ENCODE data around the gene TMEM35B. TPM values are rescaled to one million over a fixed set of nuclear protein-coding genes. Genes with fewer than 3 reads are reported as not detected.
"Not testable (repeated sequence)": the region's sequence is repeated elsewhere in the genome, so short reads cannot be mapped to it uniquely, and the experiment has no call there.

TMEM35B gene
- total and polyA plus RNA-seq, 8 donors: 2.0 to 131 (median 16.4) TPM

DNA sequence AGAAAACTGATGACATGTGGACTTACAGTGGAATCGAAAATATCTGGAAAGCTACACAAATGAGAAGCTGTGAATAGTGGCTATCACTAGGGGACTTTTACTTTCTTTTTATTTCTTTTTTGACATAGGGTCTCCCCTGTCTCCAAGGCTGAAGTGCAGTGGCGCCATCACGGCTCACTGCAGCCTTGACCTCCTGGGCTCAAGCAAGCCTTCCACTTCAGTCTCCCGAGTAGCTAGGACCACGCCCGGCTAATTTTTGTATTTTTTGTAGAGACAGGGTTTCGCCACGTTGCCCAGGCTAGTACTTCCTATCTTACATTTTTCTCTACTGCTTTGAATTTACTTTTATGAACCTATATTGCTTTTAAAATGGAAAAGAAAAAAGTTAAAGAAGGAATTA lies 10.5 kb downstream of the TMEM35B start:
- no peak overlapping the region for H3K27ac ChIP-seq
- intact Hi-C loops (cut with DNase I; ENCODE audit: low total_unique reads): no loop called here
- H3K4me3 ChIP-seq: no peak overlapping the region
- no peaks in the 10 kb centered on the region for H3K27me3 ChIP-seq
- TF ChIP-seq POLR2AphosphoS5 (IDR thresholded peaks at IDR 0.05) (no peak), EP300 (IDR thresholded peaks at IDR 0.05) (no peak), POLR2A (IDR thresholded peaks at IDR 0.05) (no peak)
- H3K4me1 ChIP-seq: peaks cover 0 to 4% (median 0%) of the 10 kb centered on the region in 4 donors
- 69 to 79% (median 74%) methylated on average over 8 of the region's 8 CpGs for WGBS, 5 donors
- no peak for DNase-seq
- no peaks in the 10 kb centered on the region for H3K9me3 ChIP-seq
- H3K36me3 ChIP-seq: peaks cover 0 to 22% (median 12%) of the 10 kb centered on the region in 4 donors

DNA sequence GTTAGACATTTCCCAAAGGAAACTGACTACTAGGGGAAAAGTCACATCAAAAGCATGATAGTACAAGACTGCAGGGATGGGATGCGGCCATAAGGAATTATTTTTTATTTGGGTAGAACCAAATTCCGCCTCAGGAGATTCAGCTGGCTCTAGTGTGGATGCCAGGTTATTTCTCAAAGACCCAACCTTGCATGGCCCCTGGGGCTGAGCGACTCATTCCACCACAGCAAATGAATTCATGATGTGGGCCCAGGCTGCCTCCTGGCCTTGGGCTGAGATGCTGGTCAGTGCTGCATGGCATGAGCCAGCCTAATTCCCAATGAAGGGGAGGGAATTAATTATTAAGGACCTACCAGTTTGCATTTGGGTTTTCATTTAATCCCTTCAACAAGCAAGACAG lies 11.8 kb downstream of the TMEM35B start:
- intact Hi-C loops (cut with DNase I; ENCODE audit: low total_unique reads): no loop called here
- no peaks in the 10 kb centered on the region for H3K27me3 ChIP-seq
- H3K4me1 ChIP-seq: peaks cover 0 to 4% (median 0%) of the 10 kb centered on the region in 4 donors
- TF ChIP-seq EP300 (IDR thresholded peaks at IDR 0.05) (no peak), POLR2AphosphoS5 (IDR thresholded peaks at IDR 0.05) (no peak), POLR2A (IDR thresholded peaks at IDR 0.05) (no peak)
- TF ChIP-seq, protein P1, sequence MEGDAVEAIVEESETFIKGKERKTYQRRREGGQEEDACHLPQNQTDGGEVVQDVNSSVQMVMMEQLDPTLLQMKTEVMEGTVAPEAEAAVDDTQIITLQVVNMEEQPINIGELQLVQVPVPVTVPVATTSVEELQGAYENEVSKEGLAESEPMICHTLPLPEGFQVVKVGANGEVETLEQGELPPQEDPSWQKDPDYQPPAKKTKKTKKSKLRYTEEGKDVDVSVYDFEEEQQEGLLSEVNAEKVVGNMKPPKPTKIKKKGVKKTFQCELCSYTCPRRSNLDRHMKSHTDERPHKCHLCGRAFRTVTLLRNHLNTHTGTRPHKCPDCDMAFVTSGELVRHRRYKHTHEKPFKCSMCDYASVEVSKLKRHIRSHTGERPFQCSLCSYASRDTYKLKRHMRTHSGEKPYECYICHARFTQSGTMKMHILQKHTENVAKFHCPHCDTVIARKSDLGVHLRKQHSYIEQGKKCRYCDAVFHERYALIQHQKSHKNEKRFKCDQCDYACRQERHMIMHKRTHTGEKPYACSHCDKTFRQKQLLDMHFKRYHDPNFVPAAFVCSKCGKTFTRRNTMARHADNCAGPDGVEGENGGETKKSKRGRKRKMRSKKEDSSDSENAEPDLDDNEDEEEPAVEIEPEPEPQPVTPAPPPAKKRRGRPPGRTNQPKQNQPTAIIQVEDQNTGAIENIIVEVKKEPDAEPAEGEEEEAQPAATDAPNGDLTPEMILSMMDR (IDR thresholded peaks at IDR 0.05): no peak
- peaks cover 0 to 14% (median 12%) of the 10 kb centered on the region in 4 donors for H3K36me3 ChIP-seq
- no peak overlapping the region for H3K4me3 ChIP-seq
- no peak for DNase-seq
- H3K9me3 ChIP-seq: peaks cover 0 to 7% (median 0%) of the 10 kb centered on the region in 4 donors
- WGBS, 5 donors: 91 to 96% (median 93%) methylated on average over 3 of the region's 3 CpGs
- H3K27ac ChIP-seq: no peak overlapping the region

DNA sequence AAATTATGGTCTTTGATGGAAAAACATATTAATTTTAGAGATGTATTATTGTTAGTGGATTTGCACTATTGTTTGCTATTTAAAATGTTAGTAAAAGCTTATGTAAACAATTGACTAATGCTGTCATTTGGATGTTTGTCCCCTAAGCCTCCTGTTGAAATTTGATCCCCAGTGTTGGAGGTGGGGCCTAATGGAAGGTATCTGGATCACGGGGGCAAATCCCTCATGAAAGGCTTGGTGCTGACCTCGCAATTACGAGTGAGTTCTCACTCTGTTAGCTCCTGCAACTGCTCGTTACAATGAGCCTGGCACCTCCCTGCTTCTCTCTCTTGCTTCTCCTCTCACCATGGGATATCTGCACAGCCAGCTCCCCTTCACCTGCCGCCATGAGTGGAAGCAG lies 14.3 kb downstream of the TMEM35B start:
- no peak for DNase-seq
- no peak overlapping the region for H3K27ac ChIP-seq
- no peak overlapping the region for H3K4me3 ChIP-seq
- no peaks in the 10 kb centered on the region for H3K36me3 ChIP-seq
- 18 to 42% (median 29%) methylated on average over 5 of the region's 5 CpGs for WGBS, 5 donors
- TF ChIP-seq, protein P1 (IDR thresholded peaks at IDR 0.05): no peak
- TF ChIP-seq EP300 (IDR thresholded peaks at IDR 0.05) (no peak), POLR2AphosphoS5 (IDR thresholded peaks at IDR 0.05) (no peak), POLR2A (IDR thresholded peaks at IDR 0.05) (no peak)
- peaks cover 0 to 7% (median 0%) of the 10 kb centered on the region in 4 donors for H3K9me3 ChIP-seq
- H3K4me1 ChIP-seq: no peaks in the 10 kb centered on the region
- intact Hi-C loops (cut with DNase I; ENCODE audit: low total_unique reads): no loop called here
- no peaks in the 10 kb centered on the region for H3K27me3 ChIP-seq

DNA sequence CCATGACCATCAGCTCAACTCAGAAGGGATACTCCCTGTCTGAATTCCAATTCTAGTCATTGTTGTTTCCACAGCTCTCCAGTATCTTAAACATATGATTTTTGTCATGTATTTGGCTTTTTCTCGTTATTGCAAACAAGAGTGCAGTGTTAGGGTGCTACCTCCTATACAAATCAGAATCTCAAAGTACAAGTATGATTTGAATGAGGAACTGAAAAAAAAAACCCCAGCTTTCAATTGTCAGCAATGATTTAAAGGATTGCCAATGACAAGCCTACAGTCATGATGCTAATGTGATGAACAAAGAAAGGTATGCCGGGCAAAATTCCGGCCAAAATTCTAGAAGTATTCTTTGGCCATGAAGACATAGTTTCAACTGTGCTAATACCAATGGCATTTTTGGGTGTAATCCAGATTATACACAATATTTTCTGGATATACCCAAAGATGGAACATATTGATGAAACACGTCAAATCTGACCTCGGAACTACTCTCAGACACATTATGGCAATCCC lies 14.9 kb downstream of the TMEM35B start:
- Histone ChIP-seq H3K4me3 (no peak overlapping the region), H3K36me3 (no peaks in the 10 kb centered on the region), H3K4me1 (no peaks in the 10 kb centered on the region), H3K9me3 (peaks cover 0 to 7% (median 0%) of the 10 kb centered on the region in 4 donors), H3K27me3 (no peaks in the 10 kb centered on the region), H3K27ac (no peak overlapping the region)
- intact Hi-C loops (cut with DNase I; ENCODE audit: low total_unique reads): no loop called here
- TF ChIP-seq, protein P1 (IDR thresholded peaks at IDR 0.05): no peak
- no peak for TF ChIP-seq POLR2A (IDR thresholded peaks at IDR 0.05)
- no peak for TF ChIP-seq POLR2AphosphoS5 (IDR thresholded peaks at IDR 0.05)
- TF ChIP-seq EP300 (IDR thresholded peaks at IDR 0.05): no peak
- 82 to 89% (median 86%) methylated on average over 5 of the region's 5 CpGs for WGBS, 5 donors
- no peak for DNase-seq

DNA sequence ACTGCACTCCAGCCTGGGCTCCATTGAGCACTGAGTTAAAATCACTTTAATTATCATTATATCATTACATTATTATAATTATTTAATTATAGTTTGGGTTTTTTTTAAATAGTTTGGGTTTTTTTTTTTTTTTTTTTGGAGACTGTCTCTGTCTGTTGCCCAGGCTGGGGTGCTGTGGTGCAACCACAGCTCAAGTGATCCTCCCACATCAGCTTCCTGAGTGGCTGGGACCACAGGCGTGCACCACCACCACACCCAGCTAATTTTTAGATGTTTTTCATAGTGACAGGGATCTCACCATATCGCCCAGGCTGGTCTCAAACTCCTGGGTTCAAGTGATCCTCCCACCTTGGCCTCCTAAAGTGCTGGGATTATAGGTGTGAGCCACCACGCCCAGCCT lies 16.9 kb downstream of the TMEM35B start:
- 76 to 93% (median 84%) methylated on average over 3 of the region's 3 CpGs for WGBS, 5 donors

DNA sequence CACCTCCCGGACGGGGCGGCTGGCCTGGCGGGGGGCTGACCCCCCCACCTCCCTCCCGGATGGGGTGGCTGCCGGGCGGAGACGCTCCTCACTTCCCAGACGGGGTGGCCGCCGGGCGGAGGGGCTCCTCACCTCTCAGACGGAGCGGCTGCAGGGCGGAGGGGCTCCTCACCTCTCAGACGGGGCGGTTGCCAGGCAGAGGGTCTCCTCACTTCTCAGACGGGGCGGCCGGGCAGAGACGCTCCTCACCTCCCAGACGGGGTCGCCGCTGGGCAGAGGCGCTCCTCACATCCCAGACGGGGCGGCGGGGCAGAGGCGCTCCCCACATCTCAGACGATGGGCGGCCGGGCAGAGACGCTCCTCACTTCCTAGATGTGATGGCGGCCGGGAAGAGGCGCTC lies 17.5 kb downstream of the TMEM35B start:
- H3K4me1 ChIP-seq; DNase-seq; H3K27me3 ChIP-seq; H3K9me3 ChIP-seq; intact Hi-C loops (cut with DNase I; ENCODE audit: low total_unique reads); H3K27ac ChIP-seq; H3K4me3 ChIP-seq; H3K36me3 ChIP-seq: not testable (repeated sequence)
- WGBS, 5 donors: 97% methylated on average over 20 of the region's 36 CpGs; no CpG with 5 or more reads in 4 of the 5 donors

More for the DNA sequence above, 16.9 kb downstream of the TMEM35B start:
- H3K27ac ChIP-seq; intact Hi-C loops (cut with DNase I; ENCODE audit: low total_unique reads); H3K4me3 ChIP-seq; H3K9me3 ChIP-seq; DNase-seq; H3K36me3 ChIP-seq; H3K27me3 ChIP-seq; H3K4me1 ChIP-seq: not testable (repeated sequence)

Data from stomach (tissue), 9 donors.